GM18907 (cell line): ENCODE results near the gene LGALS7.
"Not testable (repeated sequence)": the region's sequence is repeated elsewhere in the genome, so short reads cannot be mapped to it uniquely, and the experiment has no call there.

Experiments used
- ATAC-seq: cut with Tn5 transposase; IDR thresholded peaks from one replicate; pipeline ENCODE4 v1.9.1; 2021; ENCODE audit warnings: mild to moderate bottlenecking, moderate library complexity; ENCODE audit not compliant: unreplicated experiment

The LGALS7 gene

DNA sequence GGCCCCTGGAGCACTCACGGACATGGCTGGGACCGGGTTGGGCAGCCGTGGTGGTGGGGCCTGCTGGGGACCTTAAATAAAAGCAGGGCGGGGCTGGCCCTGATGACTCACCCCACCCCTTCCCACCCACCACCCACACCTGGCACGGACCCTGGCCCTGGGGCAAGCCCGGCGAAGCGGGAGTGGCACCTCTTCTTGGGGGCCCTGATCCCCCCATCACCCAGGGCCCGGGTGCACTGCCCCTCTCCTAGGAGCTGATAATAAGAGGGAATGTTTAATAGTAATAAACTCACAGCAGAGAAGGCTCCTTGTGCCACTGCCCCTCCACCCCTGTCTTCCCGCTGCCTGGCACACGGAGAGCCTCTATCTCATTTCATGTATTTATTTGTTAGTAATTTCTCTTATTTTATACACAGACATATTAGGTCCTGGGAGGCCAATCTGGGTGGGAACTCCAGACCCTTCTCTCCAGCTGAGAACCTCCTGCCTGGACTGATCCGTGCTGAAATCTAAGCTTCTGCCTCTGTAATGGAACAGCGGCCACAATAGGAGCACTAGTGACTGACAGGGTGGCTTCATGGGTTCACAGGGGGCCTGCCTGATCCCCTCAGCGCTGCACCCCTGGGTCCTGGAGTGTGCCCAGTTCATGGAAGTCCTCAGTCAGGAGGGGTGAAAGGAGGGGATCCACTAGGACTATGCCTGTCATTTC, at the start of gene LGALS7:
Gene LGALS7 (minus strand): TSS at position 49 of the 709 bp plus-strand sequence. CDS start 25 bp downstream, at position 24.
- ATAC-seq = no peak

DNA sequence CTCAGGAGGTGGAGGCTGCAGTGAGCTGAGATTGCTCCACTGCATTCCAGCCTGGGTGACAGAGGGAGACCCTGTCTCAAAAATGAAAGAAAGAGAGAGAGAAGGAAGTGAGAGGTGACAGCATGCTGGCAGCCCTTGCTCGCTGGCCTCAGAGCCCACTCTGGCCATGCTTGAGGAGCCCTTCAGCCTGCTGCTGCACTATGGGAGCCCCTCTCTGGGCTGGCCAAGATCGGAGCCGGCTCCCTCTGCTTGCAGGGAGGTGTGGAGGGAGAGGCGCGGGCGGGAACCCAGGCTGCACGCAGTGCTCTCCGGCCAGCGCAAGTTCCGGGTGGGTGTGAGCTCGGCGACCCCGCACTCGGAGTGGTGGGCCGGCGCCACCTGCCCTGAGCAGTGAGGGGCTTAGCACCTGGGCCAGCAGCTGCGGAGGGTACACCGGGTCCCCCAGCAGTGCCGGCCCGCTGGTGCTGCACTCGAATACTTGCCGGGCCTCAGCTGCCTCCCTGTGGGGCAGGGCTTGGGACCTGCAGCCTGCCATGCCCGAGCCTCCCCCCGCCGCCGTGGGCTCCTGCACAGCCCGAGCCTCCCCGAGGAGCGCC, 48.0 kb upstream of the LGALS7 start:
- ATAC-seq = not testable (repeated sequence)

GRCh38 chr19:38819231-38819920, 46.1 kb upstream of the LGALS7 start:
- no peak for ATAC-seq

- no peak for ATAC-seq
Observed at GRCh38 chr19:38817081-38817480, 43.8 kb upstream of the LGALS7 start.

- ATAC-seq = no peak
Observed at GRCh38 chr19:38816131-38816750, 42.9 kb upstream of the LGALS7 start.

DNA sequence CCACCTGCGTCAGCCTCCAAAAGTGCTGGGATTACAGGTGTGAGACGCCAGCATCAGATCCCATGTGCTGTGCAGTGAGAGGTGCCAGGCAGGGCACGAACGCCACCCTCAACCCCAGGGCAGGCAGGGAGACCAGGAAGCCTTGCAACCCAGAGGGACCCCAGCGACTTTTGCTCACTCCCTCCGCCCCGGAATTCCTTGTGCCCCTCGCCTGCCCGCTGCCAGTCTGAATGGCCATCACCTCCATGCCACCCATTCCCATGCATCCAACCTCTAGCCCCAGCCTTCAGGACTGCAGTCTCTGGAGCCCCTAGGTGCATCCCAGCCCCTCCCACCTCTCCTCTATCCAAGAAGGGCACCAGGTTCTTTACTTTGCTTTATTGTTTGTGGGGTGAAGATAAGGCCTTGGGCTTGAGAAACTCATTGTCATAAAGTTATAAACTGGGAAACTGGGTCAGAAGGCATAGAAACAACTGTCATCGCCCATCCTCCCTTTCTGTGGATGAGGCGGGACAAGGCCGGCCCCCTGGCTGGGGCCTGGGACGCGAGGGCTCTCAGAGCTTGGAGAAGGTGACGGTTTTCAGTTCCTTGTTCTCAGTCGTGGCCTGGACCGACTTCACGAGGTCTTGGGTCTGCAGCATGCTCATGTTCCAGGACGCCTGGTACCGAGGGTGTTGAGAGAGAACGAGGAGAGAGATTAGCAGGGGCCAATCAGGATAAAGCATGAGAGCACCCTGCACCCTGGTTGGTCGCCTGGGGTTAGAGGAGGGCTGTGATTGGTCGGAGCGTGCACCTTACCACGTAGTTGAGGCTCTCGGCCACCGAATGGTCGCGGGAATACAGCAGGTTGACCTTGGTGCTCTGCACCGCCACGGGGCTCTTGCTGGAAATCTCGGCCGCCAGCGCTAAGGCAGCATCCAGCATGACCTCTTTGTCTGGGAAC, 42.0 kb upstream of the LGALS7 start:
- no peak for ATAC-seq

DNA sequence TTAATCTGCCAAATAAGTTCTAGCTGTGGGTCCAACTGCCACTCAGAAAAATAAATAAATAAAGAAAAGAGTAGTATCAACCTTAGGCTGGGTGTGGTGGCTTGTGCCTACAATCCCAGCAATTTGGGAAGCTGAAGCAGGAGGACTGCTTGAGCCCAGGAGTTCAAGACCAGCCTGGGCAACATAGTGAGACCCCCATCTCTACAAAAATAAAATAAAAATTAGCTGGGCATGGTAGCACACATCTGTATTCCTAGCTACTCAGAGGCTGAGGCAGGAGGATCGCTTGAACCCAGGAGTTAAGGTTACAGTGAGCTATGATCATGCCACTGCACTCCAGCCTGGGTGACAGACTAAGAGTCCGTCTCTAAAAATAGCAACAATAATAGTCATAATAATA, 40.6 kb upstream of the LGALS7 start:
- ATAC-seq = not testable (repeated sequence)

DNA sequence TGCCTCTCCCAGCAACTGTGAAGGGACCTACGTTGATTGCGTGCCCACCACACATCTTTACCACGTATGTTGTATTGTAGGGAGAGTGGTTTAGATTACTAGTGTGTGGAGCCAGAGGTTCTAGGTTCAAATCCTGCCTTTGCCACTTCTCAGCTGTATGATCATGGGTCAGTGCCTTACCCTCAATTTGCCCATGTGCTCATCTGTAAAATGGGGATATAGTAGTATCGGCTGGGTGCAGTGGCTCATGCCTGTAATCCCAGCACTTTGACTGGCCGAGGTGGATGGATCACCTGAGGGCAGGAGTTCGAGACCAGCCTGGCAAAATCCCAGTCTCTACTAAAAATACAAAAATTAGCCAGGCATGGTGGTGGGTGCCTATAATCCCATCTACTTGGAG, 40.0 kb upstream of the LGALS7 start:
- ATAC-seq = no peak

DNA sequence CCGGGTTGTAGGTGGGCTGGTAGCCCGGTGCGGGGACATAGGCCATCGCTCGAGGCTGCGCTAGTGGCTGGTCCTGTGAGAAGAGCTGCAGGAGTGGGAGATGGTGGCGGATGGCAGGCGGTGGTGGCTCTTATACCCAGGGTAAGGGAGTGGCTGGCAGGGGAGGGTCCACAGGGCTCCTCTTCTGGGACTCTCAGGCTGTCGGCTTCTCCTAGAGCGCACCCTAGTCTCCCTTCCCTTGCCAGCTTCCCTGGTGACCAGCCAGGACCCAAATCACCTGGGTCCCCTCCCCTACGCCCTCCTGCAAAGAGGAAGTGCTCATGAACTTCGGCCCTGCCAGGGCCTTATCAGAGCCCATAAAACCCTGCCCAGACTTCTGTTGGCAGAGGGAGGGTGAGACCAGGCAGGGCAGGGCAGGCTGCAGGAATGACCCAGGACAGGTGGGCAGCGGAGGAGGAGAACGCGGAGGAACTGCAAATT, 39.6 kb upstream of the LGALS7 start, which contains the start of gene LGALS4:
Gene LGALS4 (minus strand): TSS at position 105 of the 480 bp plus-strand sequence. CDS start 59 bp downstream, at position 46.
- no peak for ATAC-seq

GRCh38 chr19:38812009-38812840, 38.9 kb upstream of the LGALS7 start:
- ATAC-seq = no peak

DNA sequence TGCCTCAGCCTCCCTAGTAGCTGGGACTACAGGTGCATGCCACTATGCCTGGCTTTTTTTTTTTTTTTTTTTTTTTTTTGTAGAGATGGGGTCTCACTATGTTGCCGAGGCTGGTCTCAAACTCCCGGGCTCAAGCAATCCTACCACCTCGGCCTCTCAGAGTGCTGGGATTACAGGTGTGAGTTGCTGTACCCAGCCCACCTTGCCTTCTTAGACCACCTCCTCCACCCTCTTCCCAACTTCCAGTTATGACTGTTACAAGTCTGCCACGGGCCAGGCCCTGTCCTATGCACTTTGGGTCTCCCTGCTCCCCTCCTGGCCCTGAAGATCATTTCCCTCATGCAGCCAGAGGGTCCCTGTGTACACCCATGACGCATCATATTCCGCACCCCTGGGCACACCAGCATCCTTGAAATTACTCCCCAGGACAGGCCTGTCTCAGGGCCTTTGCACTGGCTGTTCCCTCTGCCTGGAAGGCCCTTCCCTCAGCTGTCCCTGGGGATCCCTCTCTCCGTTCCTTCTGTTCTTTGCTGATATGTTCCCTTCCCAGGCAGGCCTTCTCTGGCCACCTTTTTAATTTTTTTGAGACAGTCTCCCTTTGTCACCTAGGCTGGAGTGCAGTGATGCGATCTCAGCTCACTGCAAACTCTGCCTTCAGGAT, 36.4 kb upstream of the LGALS7 start:
- no peak for ATAC-seq

DNA sequence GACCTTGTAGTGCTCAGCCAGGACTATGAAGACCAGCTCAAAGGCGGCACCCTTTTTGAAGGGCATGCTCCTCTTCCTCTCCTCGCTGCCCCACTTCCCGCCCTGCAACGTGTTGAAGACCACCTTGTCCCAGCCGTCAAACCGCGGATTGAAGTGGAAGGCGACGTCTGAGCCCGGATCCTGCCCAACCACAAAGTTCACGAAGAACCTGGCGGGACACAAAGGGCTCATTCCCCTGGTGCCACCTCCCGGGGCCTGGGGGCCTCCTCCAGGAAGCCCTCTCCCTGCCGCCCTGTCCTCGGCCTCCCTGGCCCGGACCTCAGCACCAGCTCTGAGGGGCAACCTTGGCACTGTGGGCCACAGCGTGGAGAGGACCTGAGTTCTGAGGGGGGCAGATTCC, 35.4 kb upstream of the LGALS7 start:
- ATAC-seq = no peak

DNA sequence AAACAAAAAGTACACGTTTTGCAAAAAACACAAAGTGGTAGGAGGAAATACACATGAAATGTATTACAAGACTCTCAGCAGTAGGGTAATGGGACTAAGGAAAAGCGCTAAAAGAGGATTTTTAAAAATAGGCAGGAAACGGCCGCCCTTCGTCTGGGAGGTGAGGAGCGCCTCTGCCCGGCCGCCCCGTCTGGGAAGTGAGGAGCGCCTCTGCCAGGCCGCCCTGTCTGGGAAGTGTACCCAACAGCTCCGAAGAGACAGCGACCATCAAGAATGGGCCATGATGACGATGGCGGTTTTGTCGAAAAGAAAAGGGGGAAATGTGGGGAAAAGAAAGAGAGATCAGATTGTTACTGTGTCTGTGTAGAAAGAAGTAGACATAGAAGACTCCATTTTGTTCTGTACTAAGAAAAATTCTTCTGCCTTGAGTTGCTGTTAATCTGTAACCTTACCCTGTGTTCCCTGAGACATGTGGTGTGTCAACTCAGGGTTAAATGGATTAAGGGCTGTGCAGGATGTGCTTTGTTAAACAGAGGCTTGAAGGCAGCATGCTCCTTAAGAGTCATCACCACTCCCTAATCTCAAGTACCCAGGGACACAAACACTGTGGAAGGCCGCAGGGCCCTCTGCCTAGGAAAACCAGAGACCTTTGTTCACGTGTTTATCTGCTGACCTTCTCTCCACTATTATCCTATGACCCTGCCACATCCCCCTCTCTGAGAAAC, 34.2 kb upstream of the LGALS7 start:
- not testable (repeated sequence) for ATAC-seq

DNA sequence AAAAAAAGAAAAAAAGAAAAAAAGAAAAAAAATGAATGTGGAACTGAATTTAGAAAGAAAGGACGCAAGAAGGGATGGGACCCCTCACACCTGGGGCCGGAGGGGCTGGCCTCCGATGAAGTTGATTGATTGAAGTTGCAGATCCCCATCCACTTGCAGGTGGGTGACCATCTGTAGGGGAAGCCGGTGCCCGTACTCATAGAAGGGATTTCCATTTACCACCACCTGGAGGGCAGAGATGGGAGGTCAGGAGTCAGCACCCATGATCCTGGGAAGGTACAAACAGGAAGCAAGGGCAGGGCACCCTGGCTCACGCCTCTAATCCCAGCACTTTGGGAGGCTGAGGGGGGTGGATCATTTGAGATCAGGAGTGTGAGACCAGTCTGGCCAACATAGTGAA, 33.1 kb upstream of the LGALS7 start:
- no peak for ATAC-seq

DNA sequence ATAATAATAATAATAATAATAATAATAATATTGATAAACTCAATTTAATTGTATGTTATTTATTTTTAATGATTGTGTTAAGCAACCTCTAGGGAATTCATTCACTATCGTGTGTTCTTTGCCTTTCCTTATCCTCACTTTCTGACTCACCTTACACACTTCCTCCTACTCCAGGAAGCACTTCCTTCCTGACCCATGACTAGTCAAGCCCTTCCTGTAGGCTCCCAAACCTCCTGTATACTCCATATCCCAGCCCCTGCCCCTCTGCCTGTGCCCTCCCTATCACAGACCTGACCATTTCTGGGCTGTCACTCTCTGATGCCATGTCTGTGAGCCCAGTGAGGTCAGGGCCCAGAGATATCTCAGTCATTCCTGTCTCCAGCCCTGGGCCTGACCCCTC, 31.9 kb upstream of the LGALS7 start:
- no peak for ATAC-seq

- no peak for ATAC-seq
Observed at GRCh38 chr19:38803543-38803942, 30.2 kb upstream of the LGALS7 start.

GRCh38 chr19:38801359-38802095, 28.2 kb upstream of the LGALS7 start:
- no peak for ATAC-seq
